Measurements from ENCODE around the gene PIGQ.

Gene PIGQ

DNA sequence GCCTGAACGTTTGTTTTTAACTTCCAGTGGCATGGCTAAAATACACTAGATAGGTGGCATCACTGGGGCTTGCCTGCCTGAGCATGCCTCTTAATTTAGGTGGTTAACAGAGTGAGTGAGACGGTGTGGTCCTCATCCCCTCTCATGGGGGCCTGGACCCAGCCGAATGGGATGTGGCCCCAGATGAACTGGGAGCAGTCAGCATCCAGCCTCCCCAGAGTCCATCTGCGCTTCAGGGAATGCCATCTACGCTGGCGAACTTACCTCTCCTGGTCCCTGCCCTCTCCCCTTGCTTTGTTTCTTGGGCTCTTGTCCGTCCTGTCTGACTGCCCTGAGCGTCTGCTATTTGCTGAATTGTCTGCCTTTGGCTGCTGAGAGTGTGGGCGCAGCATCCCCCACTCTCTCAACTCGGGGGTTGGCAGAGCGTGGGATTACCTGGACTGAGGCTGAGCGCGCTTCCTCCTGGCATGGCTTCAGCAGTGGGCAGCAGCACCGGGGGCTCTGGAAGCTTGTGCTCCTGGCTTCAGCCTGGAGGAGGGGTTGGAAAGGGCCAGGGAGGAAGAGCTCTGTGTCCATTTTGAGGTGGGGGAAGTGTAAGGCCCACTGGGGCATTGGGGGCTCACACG is 22.2 kb downstream of the PIGQ start:
- TF ChIP-seq, protein P1, sequence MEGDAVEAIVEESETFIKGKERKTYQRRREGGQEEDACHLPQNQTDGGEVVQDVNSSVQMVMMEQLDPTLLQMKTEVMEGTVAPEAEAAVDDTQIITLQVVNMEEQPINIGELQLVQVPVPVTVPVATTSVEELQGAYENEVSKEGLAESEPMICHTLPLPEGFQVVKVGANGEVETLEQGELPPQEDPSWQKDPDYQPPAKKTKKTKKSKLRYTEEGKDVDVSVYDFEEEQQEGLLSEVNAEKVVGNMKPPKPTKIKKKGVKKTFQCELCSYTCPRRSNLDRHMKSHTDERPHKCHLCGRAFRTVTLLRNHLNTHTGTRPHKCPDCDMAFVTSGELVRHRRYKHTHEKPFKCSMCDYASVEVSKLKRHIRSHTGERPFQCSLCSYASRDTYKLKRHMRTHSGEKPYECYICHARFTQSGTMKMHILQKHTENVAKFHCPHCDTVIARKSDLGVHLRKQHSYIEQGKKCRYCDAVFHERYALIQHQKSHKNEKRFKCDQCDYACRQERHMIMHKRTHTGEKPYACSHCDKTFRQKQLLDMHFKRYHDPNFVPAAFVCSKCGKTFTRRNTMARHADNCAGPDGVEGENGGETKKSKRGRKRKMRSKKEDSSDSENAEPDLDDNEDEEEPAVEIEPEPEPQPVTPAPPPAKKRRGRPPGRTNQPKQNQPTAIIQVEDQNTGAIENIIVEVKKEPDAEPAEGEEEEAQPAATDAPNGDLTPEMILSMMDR (IDR thresholded peaks at IDR 0.05; ENCODE audit: insufficient read depth, missing control alignments) = no peak
- no peak for FAIRE-seq
- DNase-seq (ENCODE audit: insufficient read length, low spot score) = no peak

DNA sequence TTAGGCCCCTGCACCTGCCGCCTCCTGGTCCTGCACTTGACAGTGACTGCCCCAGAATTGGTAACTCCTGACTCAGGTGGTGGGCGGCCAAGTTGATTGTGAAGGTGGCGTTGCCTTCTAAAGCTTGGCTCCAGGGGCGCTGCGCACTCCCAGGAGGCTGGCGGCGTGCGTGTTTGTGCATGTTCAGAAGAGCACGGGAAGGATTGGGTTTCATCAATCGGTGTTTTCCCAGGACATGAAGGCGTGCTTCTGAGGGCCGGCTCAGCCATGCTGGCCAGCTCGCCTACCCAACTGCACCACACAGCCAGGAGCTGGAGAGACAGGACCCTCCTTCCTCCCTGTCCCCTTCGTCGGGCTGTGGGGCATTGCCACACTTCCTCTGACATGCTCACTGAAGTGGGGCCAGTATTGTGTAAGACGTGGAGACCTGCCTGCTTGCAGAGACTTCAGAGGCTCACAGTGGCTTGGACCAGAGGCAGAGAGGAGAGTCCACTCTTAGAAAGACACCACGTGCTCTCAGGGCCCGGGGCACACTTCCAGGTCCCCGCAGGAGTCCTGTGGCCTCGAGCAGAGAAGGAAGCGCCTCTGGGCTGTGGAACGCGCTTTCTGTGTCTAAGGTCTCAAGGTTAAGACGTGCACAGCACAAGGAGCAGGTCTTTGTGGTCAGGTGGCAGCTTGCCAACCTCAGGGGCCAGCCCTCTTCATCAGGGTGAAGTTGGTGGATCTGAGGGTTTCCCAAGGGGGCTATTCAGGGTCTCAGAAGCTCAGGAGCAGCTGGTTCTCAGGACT is 22.9 kb downstream of the PIGQ start:
- FAIRE-seq = no peak
- no peak for DNase-seq (ENCODE audit: insufficient read length, low spot score)

DNA sequence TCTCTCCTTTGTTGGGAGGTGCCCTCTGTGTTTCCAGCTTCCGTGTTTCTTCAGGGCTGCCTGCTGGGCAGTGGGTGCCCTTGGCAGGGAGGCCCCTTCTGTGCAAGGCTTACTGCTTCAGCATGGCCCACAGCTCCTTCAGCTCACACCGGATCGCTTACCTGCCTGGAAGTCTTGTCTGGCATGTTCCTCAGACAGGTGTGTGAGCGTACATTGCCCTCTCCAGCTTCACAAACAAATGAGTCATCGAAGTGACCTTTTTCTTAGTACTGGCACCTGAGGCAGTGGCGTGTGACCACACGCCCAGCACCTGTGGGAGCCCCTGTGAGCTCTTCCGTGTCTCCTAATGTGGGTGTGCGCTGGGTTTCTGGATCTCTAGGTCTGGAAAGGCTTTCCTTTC is 23.6 kb downstream of the PIGQ start:
- TF ChIP-seq, protein P1 (IDR thresholded peaks at IDR 0.05; ENCODE audit: insufficient read depth, missing control alignments) = no peak
- no peak for FAIRE-seq
- no peak for DNase-seq (ENCODE audit: insufficient read length, low spot score)

More for the DNA sequence above, 22.9 kb downstream of the PIGQ start:
- TF ChIP-seq, protein P1 (IDR thresholded peaks at IDR 0.05; ENCODE audit: insufficient read depth, missing control alignments) = no peak

DNA sequence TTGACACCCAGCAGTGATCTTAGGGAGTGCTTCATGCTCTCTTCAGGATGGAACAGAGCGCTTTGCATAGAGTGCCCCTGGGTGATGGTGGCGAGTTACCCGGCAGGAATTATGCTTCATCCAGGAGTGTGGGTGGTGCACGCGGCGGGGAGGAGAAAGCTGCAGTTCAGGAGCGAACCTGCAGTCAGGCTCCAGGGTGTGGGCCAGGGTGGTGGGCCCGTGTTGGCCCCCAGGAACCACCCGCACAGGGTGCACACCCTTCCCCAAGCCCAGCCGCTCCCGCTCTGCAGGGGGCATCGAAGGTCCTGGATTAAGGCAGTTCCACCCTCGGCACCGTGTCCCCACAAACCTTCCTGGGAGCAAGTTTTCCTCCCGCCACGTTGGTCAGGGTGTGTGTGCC is 24.0 kb downstream of the PIGQ start:
- FAIRE-seq = no peak
- no peak for DNase-seq (ENCODE audit: insufficient read length, low spot score)
- TF ChIP-seq, protein P1 (IDR thresholded peaks at IDR 0.05; ENCODE audit: insufficient read depth, missing control alignments) = no peak

DNA sequence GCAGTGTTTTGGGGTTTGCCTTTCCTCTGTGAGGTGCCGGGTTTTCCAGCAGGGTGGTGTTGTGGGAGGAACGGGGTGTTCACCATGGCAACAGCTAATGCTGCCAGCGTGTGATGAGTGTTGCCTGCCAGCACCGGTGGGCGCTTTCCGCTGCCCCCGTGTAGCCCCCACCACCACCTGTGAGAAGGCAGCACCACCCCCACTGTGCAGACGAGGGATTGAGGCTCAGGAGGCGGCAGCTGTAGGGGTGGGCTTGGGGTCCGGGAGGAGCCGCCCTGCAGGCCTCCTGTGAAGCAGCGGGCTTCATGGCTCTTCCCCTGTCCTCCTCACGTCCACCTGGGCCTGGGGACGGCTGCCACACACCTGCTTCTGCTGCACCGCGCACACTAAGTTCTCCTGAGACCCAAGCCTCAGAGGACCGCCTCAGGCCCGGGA is 25.3 kb downstream of the PIGQ start:
- DNase-seq (ENCODE audit: insufficient read length, low spot score) (no peak), FAIRE-seq (no peak)
- TF ChIP-seq, protein P1 (IDR thresholded peaks at IDR 0.05; ENCODE audit: insufficient read depth, missing control alignments) = no peak

DNA sequence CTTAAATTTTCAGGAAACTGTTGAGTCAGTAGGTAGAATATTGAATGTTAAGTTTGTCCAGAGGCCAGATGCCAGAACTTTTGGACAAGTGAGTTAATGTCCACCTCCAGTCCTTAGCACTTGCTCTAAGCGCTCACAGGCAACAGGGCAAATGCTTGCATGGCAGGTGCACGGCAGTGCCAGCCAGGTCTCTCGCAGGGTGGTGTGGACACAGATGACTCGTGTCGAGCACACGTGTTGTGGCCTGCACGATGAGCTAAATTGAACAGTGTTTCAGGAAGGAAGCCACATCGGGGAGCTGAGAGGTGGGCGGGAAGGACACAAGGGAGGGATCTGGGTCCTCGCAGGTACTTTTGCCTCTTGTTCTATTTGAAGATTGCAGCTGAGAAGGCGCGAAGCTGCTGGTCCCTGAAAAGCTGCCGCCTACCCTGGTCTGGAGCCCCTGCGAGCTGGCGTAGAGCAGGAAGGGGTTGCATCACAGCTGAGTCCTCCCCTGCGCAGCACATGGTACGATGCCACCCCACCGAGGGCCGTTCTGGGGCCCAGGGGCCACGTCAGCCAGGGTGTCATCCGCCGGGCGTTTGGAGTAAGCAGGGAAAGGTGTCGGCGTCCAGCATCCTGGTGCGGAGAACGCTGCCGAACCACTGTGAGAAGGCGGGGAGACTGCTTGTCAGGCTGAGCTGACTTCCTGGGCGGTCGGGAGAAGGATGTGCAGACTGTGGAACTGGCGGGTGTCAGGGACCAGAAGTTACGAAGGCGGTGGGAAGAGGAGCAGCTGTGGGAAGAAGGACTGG is 26.4 kb downstream of the PIGQ start:
- TF ChIP-seq, protein P1 (IDR thresholded peaks at IDR 0.05; ENCODE audit: insufficient read depth, missing control alignments) = no peak
- no peak for FAIRE-seq
- no peak for DNase-seq (ENCODE audit: insufficient read length, low spot score)

All from D721Med (cell line).